Measurements from ENCODE around the gene PRMT7.

Gene PRMT7

GRCh38 chr16:68361485-68361884 lies 50.7 kb downstream of the PRMT7 start:
- DNase-seq (ENCODE audit: low read depth, low spot score): no peak
- no peak overlapping the region for H3K27ac ChIP-seq

GRCh38 chr16:68362262-68362913 lies 51.6 kb downstream of the PRMT7 start:
- no peak for DNase-seq (ENCODE audit: low read depth, low spot score)
- no peak overlapping the region for H3K27ac ChIP-seq

- no peak for DNase-seq (ENCODE audit: low read depth, low spot score)
- H3K27ac ChIP-seq: no peak overlapping the region
Measured at GRCh38 chr16:68362947-68363657, 52.3 kb downstream of the PRMT7 start.

DNA sequence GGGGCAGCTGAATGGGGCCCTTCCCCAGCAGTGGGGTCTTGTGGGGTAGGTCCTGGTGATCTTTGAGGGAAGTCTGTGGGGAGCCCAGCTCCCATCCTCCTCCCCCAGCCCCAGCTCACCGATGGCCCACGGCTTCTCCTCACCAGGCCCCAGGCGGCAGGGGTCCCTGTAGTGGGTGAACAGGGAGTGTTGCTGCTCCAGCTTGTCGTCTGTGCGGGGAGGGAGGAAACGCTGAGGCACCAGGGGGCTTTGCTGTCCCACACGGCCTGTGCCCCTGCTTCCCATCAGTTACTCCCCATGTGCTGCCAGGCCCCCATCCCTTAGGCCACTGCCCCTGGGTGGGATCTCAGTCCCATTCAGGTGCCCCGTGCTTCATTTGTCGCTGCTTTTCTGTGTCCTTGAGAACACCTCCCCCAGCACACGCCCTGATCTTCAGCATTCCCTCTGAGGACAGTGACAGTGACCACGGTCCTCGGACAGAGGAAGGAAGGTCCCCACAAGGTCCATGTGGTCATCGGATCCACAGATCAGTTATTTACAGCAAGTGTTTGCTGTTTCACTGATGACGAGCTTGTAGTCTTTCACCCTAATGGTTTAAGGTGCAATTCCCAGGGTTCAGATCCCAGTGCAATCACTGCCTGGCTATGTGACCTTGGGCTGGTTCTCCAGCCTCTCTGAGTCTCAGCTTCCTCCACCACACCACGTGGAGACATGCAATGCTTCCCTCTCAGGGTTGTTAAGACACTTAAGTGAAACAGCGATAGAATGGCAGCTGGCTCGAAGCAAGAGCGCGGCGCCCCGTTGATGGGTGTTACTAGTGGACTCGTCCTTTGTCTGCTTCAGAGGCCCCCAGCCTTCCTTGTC lies 53.1 kb downstream of the PRMT7 start:
- no peak for DNase-seq (ENCODE audit: low read depth, low spot score)
- H3K27ac ChIP-seq: no peak overlapping the region

DNA sequence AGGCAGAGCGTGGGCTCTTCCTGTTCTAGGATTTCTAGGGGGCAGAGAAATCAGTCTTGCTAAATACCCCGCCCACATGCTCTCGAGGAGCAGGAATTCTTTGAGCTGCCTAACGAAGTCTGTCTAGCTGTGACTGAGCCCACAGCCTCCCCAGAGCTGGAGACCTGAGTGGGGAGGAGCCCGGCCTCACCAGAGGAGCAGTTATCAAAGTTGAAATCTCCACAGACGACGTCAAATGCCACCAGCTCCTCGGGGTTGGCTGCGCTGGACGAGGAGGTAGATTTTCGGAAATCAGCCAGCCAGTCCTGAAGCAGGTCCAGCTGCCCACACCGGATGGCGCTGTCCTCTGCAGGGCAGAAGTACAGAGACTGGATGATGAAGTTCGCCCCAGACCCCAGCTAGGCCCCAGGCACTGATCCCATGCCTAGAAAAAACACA lies 53.8 kb downstream of the PRMT7 start:
- DNase-seq (ENCODE audit: low read depth, low spot score): no peak
- H3K27ac ChIP-seq: no peak overlapping the region

- no peak overlapping the region for H3K27ac ChIP-seq
- no peak for DNase-seq (ENCODE audit: low read depth, low spot score)
Measured at GRCh38 chr16:68365167-68365817, 54.5 kb downstream of the PRMT7 start.

GRCh38 chr16:68366062-68366461 lies 55.2 kb downstream of the PRMT7 start:
- H3K27ac ChIP-seq: no peak overlapping the region
- no peak for DNase-seq (ENCODE audit: low read depth, low spot score)

- DNase-seq (ENCODE audit: low read depth, low spot score): no peak
- no peak overlapping the region for H3K27ac ChIP-seq
Measured at GRCh38 chr16:68367030-68367429, 56.2 kb downstream of the PRMT7 start.

- no peak for DNase-seq (ENCODE audit: low read depth, low spot score)
- H3K27ac ChIP-seq: no peak overlapping the region
Measured at GRCh38 chr16:68367440-68367839, 56.6 kb downstream of the PRMT7 start.

- no peak overlapping the region for H3K27ac ChIP-seq
- DNase-seq (ENCODE audit: low read depth, low spot score): no peak
Measured at GRCh38 chr16:68367891-68368290, 57.1 kb downstream of the PRMT7 start.

DNA sequence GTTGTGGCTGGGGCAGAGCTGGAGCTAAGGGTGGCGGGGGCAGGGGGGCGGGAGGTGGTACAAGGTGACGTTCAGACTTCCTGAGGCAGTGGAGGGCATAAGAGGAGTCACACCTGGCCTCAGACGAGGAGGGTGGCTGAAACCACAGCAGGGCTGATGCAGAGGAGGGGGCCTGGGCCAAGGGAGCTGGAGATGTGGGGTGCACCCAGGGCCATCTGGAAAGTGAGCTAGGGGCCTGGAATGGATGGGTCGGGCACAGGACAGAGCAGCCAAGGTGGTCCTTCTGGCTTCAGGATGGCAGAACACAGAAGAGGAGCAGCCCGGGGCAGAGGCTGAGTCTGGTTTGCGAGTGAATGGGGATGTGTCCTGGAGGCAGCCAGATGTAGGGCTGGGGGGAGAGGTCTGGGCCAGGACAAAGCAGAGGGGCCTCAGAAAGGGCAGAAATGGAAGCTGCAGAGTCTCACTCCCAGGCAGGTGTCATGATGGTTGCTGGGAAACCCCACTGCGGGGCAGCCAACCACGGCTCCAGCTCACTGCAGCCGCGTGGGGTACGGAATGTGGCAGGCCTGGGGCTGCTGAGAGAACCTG lies 57.6 kb downstream of the PRMT7 start:
- H3K27ac ChIP-seq: no peak overlapping the region
- DNase-seq (ENCODE audit: low read depth, low spot score): no peak

DNA sequence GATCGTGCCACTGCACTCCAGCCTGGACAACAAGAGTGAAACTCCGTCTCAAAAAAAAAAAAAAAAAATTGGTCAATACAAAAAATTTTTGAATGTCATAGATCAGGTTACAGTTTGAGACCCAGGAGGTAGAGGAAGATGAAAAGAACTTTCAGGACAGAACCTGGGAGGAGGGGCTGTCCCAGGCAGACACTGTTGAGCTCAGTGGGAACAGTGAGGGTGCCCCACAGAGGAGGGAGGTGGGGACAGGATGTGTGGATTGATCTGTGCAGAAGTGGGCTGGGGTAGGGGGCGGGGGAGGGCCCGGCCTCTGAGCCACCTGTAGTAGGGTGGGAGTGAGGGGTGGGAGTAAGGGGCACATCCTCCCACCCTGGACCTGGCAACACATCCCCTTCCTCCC lies 58.3 kb downstream of the PRMT7 start:
- H3K27ac ChIP-seq: no peak overlapping the region
- DNase-seq (ENCODE audit: low read depth, low spot score): no peak

GRCh38 chr16:68369697-68370580 lies 59.1 kb downstream of the PRMT7 start:
- no peak for DNase-seq (ENCODE audit: low read depth, low spot score)
- H3K27ac ChIP-seq: no peak overlapping the region

- DNase-seq (ENCODE audit: low read depth, low spot score): no peak
- no peak overlapping the region for H3K27ac ChIP-seq
Measured at GRCh38 chr16:68370581-68371275, 59.9 kb downstream of the PRMT7 start.

GRCh38 chr16:68371276-68371651 lies 60.4 kb downstream of the PRMT7 start:
- no peak overlapping the region for H3K27ac ChIP-seq
- DNase-seq (ENCODE audit: low read depth, low spot score): no peak

DNA sequence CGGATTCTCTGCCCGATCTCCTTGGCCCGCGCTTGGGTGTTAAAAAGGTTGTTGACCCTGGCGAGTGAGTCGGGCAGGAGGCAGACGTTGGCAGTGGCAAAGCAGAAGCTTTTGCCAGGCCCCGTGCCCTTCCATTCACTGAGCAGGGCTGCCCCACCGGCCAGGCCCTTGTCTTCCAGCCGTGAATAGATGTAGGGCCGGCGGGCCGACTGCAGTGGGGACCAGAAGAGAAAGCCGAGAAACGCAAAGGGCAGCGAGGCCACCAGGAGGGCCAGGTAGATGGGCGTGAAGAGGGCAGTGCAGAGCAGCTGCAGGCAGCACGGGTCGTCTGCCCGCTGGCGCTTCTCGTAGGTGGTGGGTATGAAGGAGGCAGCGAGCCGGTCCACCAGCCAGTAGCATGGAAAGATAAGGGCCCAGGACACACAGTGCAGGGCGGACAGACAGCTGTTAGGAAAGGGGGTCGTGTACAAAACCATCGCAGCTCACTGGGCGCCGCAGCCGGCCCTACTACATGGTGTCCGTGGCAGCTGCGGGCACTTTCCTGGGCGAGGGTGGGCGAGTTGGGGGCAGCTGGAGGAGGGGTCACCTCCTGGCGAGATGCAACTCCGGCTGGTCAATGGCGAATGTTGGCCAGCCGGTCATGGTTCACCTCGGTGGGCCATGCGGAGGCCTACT lies 61.0 kb downstream of the PRMT7 start:
- DNase-seq (ENCODE audit: low read depth, low spot score): no peak
- H3K27ac ChIP-seq: no peak overlapping the region

GRCh38 chr16:68372381-68372720 lies 61.5 kb downstream of the PRMT7 start:
- no peak overlapping the region for H3K27ac ChIP-seq
- DNase-seq (ENCODE audit: low read depth, low spot score): no peak

GRCh38 chr16:68372806-68373205 lies 62.0 kb downstream of the PRMT7 start:
- DNase-seq (ENCODE audit: low read depth, low spot score): no peak

More at GRCh38 chr16:68372806-68373205, 62.0 kb downstream of the PRMT7 start:
- H3K27ac ChIP-seq: no peak overlapping the region
